Memory B cell (primary cell): ENCODE results near the gene RELL1.
"Not testable (repeated sequence)": the region's sequence is repeated elsewhere in the genome, so short reads cannot be mapped to it uniquely, and the experiment has no call there.

Experiments used
- ATAC-seq: fragments of 150-1000 bp; cut with Tn5 transposase; 2 replicates; pipeline ENCODE4 v1.10.0; 2021; ENCODE audit warnings: low read depth, mild to moderate bottlenecking, moderate library complexity
- DNase-seq, 2 donors: peaks; one replicate each; pipeline ENCODE4 v3.0.0; 2022; ENCODE audit warnings: low spot score in 2 of 2
- H3K27ac Mint-ChIP-seq: one replicate; pipeline ENCODE4 v1.8.0; 2022; ENCODE audit warnings: mild to moderate bottlenecking, moderate library complexity, mixed read lengths
- H3K27me3 Mint-ChIP-seq: one replicate; pipeline ENCODE4 v1.8.0; 2022; ENCODE audit warnings: mixed read lengths
- H3K36me3 Mint-ChIP-seq: one replicate; pipeline ENCODE4 v1.8.0; 2022; ENCODE audit warnings: mild to moderate bottlenecking, mixed read lengths
- H3K4me1 Mint-ChIP-seq: one replicate; pipeline ENCODE4 v1.8.0; 2022; ENCODE audit warnings: mixed read lengths
- H3K4me3 Mint-ChIP-seq: one replicate; pipeline ENCODE4 v1.8.0; 2022; ENCODE audit warnings: mild to moderate bottlenecking, moderate library complexity, mixed read lengths
- H3K9me3 Mint-ChIP-seq: one replicate; pipeline ENCODE4 v1.8.0; 2022; ENCODE audit warnings: mixed read lengths

Gene RELL1

DNA sequence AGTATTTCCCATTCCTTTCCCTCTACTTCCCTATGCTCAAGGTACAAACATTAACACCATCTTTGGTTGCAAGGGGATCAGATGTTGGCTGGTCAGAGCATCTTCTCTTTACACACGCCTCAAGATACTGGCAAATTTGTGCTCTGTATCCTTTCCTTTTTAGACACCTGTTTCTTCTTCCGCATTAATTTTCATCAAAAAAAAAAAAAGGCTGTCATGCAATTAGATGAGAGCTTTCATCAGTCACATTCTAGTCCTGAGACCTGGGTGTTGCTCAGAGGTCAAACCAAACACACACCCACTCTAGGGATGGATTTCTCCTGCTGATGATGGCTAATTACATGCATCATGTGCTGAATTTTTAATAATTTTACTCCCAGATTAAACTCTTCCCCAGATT is 2.0 kb downstream of the RELL1 start:
- peaks cover 2% of the 10 kb centered on the region for H3K36me3 Mint-ChIP-seq
- no peaks in the 10 kb centered on the region for H3K9me3 Mint-ChIP-seq
- no peak overlapping the region for H3K27ac Mint-ChIP-seq
- H3K27me3 Mint-ChIP-seq = no peaks in the 10 kb centered on the region
- no peak for ATAC-seq
- H3K4me3 Mint-ChIP-seq = no peak overlapping the region
- DNase-seq = no peak
- H3K4me1 Mint-ChIP-seq = peaks cover 22% of the 10 kb centered on the region

DNA sequence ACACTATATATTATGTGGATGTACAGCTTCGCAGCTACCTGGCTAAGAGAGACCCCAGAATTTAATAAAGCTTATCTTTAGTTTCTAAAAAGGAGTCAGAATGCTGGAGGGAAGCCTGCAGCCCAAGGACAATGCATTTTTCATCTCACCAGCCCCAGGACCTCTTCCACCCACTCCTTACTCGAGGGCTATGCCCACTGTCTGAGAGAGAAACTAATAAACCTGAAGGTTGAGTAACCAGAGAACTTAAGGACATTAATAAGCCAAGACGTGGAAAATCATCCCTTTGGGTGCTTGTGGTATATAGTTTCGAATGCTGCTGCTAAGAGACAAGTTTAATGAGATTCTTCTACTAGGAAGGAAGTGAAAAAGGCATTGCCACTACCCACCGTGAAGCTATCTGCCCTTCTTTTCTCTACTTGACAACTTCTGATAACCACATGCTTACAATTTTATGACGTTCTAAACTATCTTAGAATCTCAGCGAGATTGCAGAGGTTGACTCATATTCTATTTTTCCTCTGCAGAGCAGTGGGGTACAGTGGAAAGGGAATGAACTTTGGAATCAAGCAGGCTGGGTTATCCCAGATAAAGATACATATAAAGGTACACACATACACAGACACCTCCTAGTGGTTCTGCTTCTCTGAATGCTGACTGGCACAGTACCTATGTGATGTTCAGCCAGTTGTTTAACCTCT is 3.3 kb downstream of the RELL1 start:
- Mint-ChIP-seq H3K4me3 (no peak overlapping the region), H3K27me3 (no peaks in the 10 kb centered on the region), H3K27ac (no peak overlapping the region), H3K4me1 (peaks cover 22% of the 10 kb centered on the region), H3K36me3 (peaks cover 2% of the 10 kb centered on the region), H3K9me3 (no peaks in the 10 kb centered on the region)
- peak in 1 of 2 donors; percentile 10 for DNase-seq
- ATAC-seq = peak; percentile 15

DNA sequence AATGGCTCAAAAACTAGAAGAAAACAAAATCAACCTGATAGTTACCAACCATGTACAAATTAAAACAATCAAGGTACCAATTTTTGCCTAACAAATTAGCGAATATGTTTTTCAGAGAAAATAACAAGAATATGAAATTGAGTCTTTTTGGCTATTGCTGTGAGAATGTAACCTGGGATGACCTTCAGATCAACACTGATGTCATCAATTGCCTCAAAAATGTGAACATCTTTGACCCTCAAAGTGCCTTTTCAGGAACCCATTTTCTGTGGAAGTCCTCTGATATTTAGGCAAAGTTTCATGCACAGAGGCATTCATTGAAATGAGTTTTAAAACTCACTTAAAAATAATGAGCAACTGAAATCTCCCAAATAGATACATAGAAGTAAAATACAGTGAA is 6.1 kb downstream of the RELL1 start:
- H3K27me3 Mint-ChIP-seq = no peaks in the 10 kb centered on the region
- ATAC-seq = no peak
- H3K36me3 Mint-ChIP-seq = no peaks in the 10 kb centered on the region
- peaks cover 27% of the 10 kb centered on the region for H3K4me1 Mint-ChIP-seq
- H3K9me3 Mint-ChIP-seq = no peaks in the 10 kb centered on the region
- no peak for DNase-seq
- H3K27ac Mint-ChIP-seq = no peak overlapping the region
- H3K4me3 Mint-ChIP-seq = no peak overlapping the region

DNA sequence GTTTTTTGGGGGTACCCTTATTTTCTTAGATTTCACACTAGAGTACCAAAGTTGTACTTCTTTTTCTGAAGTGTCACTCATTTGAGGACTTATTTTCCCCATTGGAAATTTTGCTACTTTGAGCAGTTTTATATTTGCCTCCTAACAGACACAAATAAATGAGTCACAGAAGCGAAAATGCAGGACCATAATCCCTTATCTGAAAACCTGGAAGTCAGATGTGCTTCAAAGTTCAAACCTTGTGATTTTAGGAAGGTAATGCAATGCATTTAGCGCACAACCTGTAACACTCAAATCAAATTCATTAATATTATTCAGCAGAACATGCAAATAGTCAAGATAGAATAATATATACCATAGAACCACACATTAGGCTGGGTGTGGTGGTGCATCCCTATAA is 6.9 kb downstream of the RELL1 start:
- H3K27ac Mint-ChIP-seq = no peak overlapping the region
- H3K4me1 Mint-ChIP-seq = peaks cover 25% of the 10 kb centered on the region
- no peaks in the 10 kb centered on the region for H3K27me3 Mint-ChIP-seq
- no peaks in the 10 kb centered on the region for H3K9me3 Mint-ChIP-seq
- DNase-seq (no peak), ATAC-seq (no peak)
- no peaks in the 10 kb centered on the region for H3K36me3 Mint-ChIP-seq
- no peak overlapping the region for H3K4me3 Mint-ChIP-seq

DNA sequence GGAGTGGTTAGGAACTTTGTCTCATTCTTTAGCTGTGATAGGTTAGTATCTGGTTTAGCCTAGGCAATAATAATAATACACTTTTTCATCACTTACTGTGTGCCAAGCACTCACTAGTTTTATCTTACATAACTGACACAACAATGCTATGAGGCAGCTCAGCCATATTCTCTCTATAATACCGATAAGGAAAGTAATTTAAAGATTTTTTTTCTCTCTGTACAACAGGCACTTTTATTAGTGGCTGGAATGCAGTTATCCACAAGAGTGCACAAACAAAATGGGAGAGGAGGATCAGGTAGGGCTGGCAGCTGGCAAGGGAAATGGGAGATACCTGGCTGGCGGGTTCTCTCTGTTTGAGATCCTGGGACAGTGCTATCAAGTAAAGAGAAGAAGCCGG is 7.6 kb downstream of the RELL1 start:
- Mint-ChIP-seq H3K4me3 (no peak overlapping the region), H3K36me3 (no peaks in the 10 kb centered on the region), H3K9me3 (no peaks in the 10 kb centered on the region), H3K27ac (no peak overlapping the region), H3K4me1 (peaks cover 30% of the 10 kb centered on the region), H3K27me3 (no peaks in the 10 kb centered on the region)
- DNase-seq (no peak), ATAC-seq (no peak)

DNA sequence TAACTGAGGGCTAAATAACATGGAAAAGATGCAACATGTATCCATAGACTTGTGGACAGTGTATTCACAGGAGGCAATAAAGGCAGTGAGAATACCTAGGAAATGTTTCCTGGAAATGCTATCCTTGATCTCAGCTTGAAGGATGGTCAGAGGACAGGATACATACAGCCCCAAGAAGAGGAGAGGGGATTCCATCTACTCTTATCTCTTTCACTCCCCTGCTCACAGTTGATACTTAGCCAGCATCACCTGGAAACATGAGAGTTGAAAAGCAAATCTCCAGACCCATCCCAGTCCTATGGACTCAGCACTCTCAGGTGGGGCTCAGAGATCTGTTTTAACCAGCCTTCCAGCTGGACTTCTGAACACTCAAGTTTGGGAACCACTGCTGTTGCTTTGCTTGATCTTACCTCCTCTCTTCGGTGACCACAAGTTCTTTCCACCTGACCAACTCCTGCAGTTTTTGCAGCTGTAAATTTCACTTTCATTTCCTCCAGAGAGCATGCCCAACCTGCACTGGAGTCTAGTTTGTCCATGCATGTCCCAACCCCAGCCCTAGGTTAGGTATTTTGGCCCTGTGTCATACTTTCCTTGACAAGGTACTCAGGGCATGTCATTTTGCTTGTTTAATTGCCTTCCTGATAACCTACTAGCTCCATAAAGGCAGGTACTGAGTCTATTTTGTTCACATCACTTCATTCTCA is 10.4 kb downstream of the RELL1 start:
- peaks cover 23% of the 10 kb centered on the region for H3K4me1 Mint-ChIP-seq
- no peak overlapping the region for H3K4me3 Mint-ChIP-seq
- no peaks in the 10 kb centered on the region for H3K36me3 Mint-ChIP-seq
- no peaks in the 10 kb centered on the region for H3K27me3 Mint-ChIP-seq
- DNase-seq (peak; percentile 15 to 38), ATAC-seq (peak; percentile 97)
- peak overlapping the region; percentile 12 for H3K27ac Mint-ChIP-seq
- H3K9me3 Mint-ChIP-seq = no peaks in the 10 kb centered on the region

DNA sequence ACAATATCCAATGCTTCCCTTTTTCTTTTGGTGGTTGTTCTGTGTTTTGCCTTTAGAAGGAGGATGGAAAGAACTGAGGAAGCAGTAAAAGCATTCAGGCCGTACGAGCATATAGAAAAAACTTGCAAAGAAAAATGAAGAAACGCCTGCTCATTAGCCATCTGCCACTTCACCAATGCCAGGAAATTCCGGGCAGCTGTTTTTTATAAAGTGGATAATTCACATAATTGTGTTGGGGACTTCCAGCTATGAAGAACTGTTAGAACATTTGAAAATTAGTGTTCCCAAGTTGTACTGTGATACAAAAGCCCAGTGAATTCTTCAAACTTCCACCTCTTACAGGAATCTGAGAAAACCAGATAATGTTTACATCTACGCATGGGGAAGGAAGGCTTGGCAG is 11.7 kb downstream of the RELL1 start:
- H3K4me3 Mint-ChIP-seq = no peak overlapping the region
- DNase-seq = no peak
- H3K4me1 Mint-ChIP-seq = peaks cover 23% of the 10 kb centered on the region
- H3K27ac Mint-ChIP-seq = no peak overlapping the region
- H3K36me3 Mint-ChIP-seq = no peaks in the 10 kb centered on the region
- ATAC-seq = no peak
- H3K27me3 Mint-ChIP-seq = no peaks in the 10 kb centered on the region
- no peaks in the 10 kb centered on the region for H3K9me3 Mint-ChIP-seq

DNA sequence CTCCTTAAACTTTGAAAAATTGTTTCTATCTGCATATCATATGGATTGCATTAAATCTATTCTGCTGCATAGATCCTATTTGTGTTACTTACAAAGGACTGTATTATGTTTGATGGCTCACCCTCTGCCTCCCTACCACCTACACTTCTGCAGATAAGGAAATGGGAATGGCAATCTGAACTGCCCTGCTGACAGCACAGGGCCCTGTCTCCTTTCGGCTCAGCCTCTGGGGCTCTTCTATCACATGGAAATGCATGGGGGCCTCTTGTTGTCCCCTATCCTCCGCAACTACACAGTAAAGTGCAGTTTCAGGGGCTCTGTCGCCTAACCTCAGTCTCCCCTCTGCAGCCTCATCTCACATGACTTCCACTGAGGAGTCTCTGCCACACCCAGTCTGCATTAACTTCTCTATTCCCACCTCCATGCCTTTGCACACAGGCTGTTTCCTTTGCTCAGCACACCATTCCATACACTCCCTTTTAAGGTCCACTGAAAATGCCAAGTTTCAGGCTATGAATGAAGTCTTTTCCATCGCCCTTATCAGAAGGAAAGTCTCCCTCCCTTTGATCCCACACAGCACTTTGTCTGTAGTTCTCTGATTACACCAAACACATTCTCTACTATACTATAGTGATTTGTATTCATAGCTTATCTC is 12.5 kb downstream of the RELL1 start:
- no peak overlapping the region for H3K27ac Mint-ChIP-seq

DNA sequence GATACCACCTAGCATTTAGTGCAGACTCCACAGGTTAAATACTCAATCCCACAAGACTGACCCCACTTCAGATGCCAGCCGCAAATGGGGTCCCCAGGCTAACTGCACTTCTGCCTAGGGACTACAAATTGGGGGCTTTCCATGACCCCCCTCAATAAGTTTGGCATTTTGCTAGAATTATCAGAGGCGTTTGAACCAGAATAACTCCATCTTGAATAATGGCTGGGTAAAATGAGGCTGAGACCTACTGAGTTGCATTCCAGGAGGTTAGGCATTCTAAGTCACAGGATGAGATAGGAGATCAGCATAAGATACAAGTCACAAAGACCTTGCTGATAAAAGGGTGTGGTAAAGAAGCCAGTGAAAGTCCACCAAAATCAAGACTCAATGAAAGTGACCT is 15.1 kb downstream of the RELL1 start:
- H3K27me3 Mint-ChIP-seq = no peaks in the 10 kb centered on the region
- no peak overlapping the region for H3K4me3 Mint-ChIP-seq
- H3K9me3 Mint-ChIP-seq = no peaks in the 10 kb centered on the region
- no peaks in the 10 kb centered on the region for H3K36me3 Mint-ChIP-seq
- H3K4me1 Mint-ChIP-seq = peaks cover 20% of the 10 kb centered on the region
- no peak overlapping the region for H3K27ac Mint-ChIP-seq
- DNase-seq = no peak
- ATAC-seq = no peak

More for the DNA sequence above, 12.5 kb downstream of the RELL1 start:
- Mint-ChIP-seq H3K4me1 (peaks cover 23% of the 10 kb centered on the region), H3K36me3 (no peaks in the 10 kb centered on the region), H3K9me3 (no peaks in the 10 kb centered on the region), H3K4me3 (no peak overlapping the region), H3K27me3 (no peaks in the 10 kb centered on the region)
- ATAC-seq (no peak), DNase-seq (no peak)

DNA sequence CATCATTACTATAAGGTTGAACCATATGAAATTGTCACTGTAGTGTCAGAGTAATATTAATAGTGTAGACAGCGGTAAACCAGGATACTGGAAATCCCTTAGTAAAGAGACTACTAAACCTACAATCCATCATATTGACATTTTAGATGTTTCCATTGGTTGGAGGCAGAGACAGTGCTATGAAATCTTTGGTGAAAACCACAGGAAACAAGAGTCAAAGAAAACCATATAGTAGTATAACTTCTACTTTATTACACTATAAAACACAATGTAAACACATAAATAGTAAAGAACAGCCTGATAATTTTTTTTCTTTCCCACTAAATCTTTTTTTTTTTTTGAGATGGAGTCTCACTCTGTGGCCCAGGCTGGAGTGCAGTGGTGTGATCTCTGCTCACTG is 15.9 kb downstream of the RELL1 start:
- H3K27ac Mint-ChIP-seq = no peak overlapping the region
- DNase-seq = no peak

DNA sequence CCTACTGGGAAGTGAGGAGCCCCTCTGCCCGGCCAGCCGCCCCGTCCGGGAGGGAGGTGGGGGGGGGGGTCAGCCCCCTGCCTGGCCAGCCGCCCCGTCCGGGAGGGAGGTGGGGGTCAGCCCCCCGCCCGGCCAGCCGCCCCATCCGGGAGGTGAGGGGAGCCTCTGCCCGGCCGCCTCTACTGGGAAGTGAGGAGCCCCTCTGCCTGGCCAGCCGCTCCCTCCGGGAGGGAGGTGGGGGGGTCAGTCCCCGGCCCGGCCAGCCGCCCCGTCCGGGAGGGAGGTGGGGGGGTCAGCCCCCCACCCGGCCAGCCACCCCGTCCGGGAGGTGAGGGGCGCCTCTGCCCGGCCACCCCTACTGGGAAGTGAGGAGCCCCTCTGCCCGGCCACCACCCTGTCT is 17.1 kb downstream of the RELL1 start:
- H3K27me3 Mint-ChIP-seq, H3K9me3 Mint-ChIP-seq, H3K36me3 Mint-ChIP-seq: not testable (repeated sequence)

More for the DNA sequence above, 15.9 kb downstream of the RELL1 start:
- ATAC-seq = no peak
- Mint-ChIP-seq H3K27me3 (no peaks in the 10 kb centered on the region), H3K36me3 (no peaks in the 10 kb centered on the region), H3K9me3 (no peaks in the 10 kb centered on the region), H3K4me1 (peaks cover 12% of the 10 kb centered on the region), H3K4me3 (no peak overlapping the region)

DNA sequence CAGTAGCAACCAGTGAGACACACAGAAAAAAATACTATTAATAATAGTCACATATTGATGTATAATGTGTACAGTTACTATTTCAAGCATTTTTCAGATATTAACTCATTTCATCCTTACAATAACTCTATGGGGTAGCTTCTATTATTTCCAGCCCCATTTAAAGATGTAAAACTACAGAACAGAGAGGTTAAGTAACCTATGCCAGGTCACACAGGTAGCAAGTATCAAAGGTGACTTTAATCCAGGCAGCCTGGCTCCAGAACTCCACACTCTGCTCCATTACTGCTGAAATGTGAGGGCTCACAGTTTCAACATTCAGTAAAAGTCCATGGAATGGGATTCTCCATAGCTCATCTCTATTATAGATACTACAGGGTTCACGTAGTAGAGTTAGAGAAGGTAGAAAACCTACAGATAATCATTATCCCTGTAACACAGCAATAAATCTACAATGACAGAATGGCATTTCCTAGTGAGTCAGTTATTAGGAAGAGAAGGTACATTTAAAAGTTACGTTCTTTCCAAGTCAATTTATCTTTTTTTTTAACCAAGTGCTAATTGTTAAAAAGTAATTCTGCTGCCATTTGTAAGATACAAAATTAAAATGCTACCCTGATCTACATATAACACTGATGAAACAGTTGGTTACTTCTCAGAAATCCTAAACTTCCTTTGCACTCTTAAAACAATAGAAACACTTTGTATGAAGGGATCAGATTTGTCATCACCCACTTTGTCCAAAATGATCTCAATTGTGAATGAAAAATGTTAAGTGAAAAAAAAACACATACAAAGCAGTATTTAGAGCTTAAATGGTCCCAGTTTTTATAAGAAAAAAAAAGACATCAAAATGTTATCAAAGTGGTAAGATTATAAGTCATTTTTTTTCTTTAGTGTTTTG is 18.7 kb downstream of the RELL1 start:
- H3K27me3 Mint-ChIP-seq = no peaks in the 10 kb centered on the region
- H3K4me3 Mint-ChIP-seq = no peak overlapping the region
- no peak for DNase-seq
- no peak for ATAC-seq
- no peaks in the 10 kb centered on the region for H3K9me3 Mint-ChIP-seq
- H3K4me1 Mint-ChIP-seq = peaks cover 4% of the 10 kb centered on the region
- no peak overlapping the region for H3K27ac Mint-ChIP-seq
- no peaks in the 10 kb centered on the region for H3K36me3 Mint-ChIP-seq

More for the DNA sequence above, 17.1 kb downstream of the RELL1 start:
- H3K4me3 Mint-ChIP-seq, DNase-seq, H3K27ac Mint-ChIP-seq, H3K4me1 Mint-ChIP-seq, ATAC-seq: not testable (repeated sequence)

DNA sequence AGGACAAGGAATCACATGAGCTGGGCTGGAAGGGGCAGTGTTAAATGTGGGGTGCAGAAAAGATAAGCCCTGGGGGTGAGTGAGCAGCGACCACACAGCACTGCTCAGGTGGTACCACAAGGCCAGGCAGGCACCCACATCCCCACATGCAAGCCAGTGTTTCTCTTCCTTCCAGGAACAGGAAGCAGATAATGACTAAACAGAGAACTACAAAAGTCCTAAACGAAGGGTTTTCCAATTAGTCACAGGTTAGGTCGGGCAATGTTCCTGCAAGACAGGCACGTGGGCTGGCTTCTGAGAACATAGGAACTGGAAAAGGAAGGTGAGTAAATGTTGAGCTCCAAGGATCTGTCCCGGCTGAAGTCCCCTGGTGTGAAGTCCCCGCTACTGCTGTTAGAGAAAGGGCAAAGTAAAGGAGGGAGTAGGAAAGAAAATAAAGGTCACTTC is 19.5 kb downstream of the RELL1 start:
- H3K36me3 Mint-ChIP-seq = no peaks in the 10 kb centered on the region
- no peaks in the 10 kb centered on the region for H3K27me3 Mint-ChIP-seq
- H3K27ac Mint-ChIP-seq = no peak overlapping the region
- H3K4me1 Mint-ChIP-seq = peaks cover 4% of the 10 kb centered on the region
- no peak overlapping the region for H3K4me3 Mint-ChIP-seq
- DNase-seq (no peak), ATAC-seq (no peak)
- no peaks in the 10 kb centered on the region for H3K9me3 Mint-ChIP-seq
